ENCODE results near the gene DOCK2. TPM values are rescaled to one million over a fixed set of nuclear protein-coding genes. Genes with fewer than 3 reads are reported as not detected.

The DOCK2 gene
- polyA plus RNA-seq, 1 of the 3 experiments (the other 2 are of a cell fraction): 3.8 TPM

GRCh38 chr5:169910393-169910792 is 273.3 kb downstream of the DOCK2 start:
- no peak overlapping the region for H3K27ac ChIP-seq (ENCODE audit: low read depth in 2 of 2, low read length in 1 of 2)
- CTCF ChIA-PET: interaction anchor here (3.3 kb wide), 1 partner anchor 70 kb away, joined by 13 read pairs; the partner anchor contains the start of gene INSYN2B
- no peak overlapping the region for H3K9ac ChIP-seq
- POLR2A ChIA-PET: no interaction called here
- H3K4me2 ChIP-seq: no peak overlapping the region
- H3K79me2 ChIP-seq (ENCODE audit: insufficient read depth): peaks cover 17% of the 10 kb centered on the region
- no peak for DNase-seq
- no peaks in the 10 kb centered on the region for H3K36me3 ChIP-seq (replicated peaks in 1 of 2; ENCODE audit: control insufficient read depth in 1 of 2, insufficient read depth in 2 of 2, low read length in 1 of 2)
- H3F3A ChIP-seq (replicated peaks; ENCODE audit: insufficient read depth): no peaks in the 10 kb centered on the region
- H2AFZ ChIP-seq (ENCODE audit: low read depth): no peak overlapping the region
- H3K4me3 ChIP-seq (ENCODE audit: low read depth in 2 of 2, low read length in 1 of 2): no peak overlapping the region
- no peaks in the 10 kb centered on the region for H3K9me2 ChIP-seq
- H3K9me3 ChIP-seq: no peaks in the 10 kb centered on the region
- peaks cover 0 to 5% of the 10 kb centered on the region in 2 experiments; a peak in 1 of 4 replicates for H3K4me1 ChIP-seq (ENCODE audit: control insufficient read depth in 1 of 2, insufficient read depth in 2 of 2, low read depth in 1 of 2, low read length in 1 of 2)
- H3K27me3 ChIP-seq (ENCODE audit: insufficient read depth): no peaks in the 10 kb centered on the region
- TF ChIP-seq MXI1 (IDR thresholded peaks at IDR 0.05; ENCODE audit: low read depth, low read length): no peak
- TF ChIP-seq EP300 (IDR thresholded peaks at IDR 0.05; ENCODE audit: borderline replicate concordance in 1 of 2, low read depth in 1 of 2, low read length in 1 of 2): no peak
- TF ChIP-seq IRF3 (IDR thresholded peaks at IDR 0.05; ENCODE audit: low read depth, low read length): no peak
- TF ChIP-seq USF2 (IDR thresholded peaks at IDR 0.05; ENCODE audit: borderline replicate concordance, low read depth, low read length): no peak
- no peak for TF ChIP-seq USF1 (IDR thresholded peaks at IDR 0.05; ENCODE audit: borderline replicate concordance, low read depth)
- TF ChIP-seq GATA2 (CRISPR knock-in tag; IDR thresholded peaks at IDR 0.05): no peak
- no peak for TF ChIP-seq RXRA (IDR thresholded peaks at IDR 0.05; ENCODE audit: borderline replicate concordance, low read depth)
- TF ChIP-seq YY1 (IDR thresholded peaks at IDR 0.05; ENCODE audit: low read depth): no peak
- TF ChIP-seq TAF1 (IDR thresholded peaks at IDR 0.05; ENCODE audit: borderline replicate concordance, low read depth, low read length): no peak
- no peak for TF ChIP-seq GABPA (IDR thresholded peaks at IDR 0.05; ENCODE audit: low read depth)
- TF ChIP-seq CTCF (IDR thresholded peaks at IDR 0.05): no peak
- no peak for TF ChIP-seq TCF12 (IDR thresholded peaks at IDR 0.05)
- no peak for TF ChIP-seq MAX (IDR thresholded peaks at IDR 0.05; ENCODE audit: low read depth)
- no peak for TF ChIP-seq PBX3 (IDR thresholded peaks at IDR 0.05)
- TF ChIP-seq NRF1 (IDR thresholded peaks at IDR 0.05; ENCODE audit: low read depth, low read length): no peak
- TF ChIP-seq POLR2AphosphoS5 (IDR thresholded peaks at IDR 0.05; ENCODE audit: low read depth, low read length): no peak
- WGBS (ENCODE audit: low lambda C conversion rate): 87% methylated on average over 5 of the region's 5 CpGs
- H4K20me1 ChIP-seq (ENCODE audit: insufficient read depth): no peaks in the 10 kb centered on the region

Measured in SK-N-SH (cell line).